GM08714 (cell line): Measurements from ENCODE around the gene RNF39.
"Not testable (repeated sequence)": the region's sequence is repeated elsewhere in the genome, so short reads cannot be mapped to it uniquely, and the experiment has no call there.

Source experiments
- H3K4me3 ChIP-seq: fragments of 200-500 bp; sonication (Bioruptor generic); 2 replicates; pipeline ENCODE4 v1.5.1; 2014; ENCODE audit warnings: mild to moderate bottlenecking, low read length, inconsistent platforms
- ZNF274 ChIP-seq: IDR thresholded peaks from 2 replicates; pipeline ENCODE4 v1.6.1; 2012; ENCODE audit warnings: mild to moderate bottlenecking, low read depth, low read length

RNF39 gene

GRCh38 chr6:30075094-30075789, at the start of gene RNF39:
Gene RNF39 (minus strand): TSS chr6:30075769. CDS start chr6:30075585, 184 bp downstream.
- H3K4me3 ChIP-seq = no peak within 1 kb of the TSS
- no peak for TF ChIP-seq ZNF274

GRCh38 chr6:30122515-30122914, 46.9 kb upstream of the RNF39 start:
- no peak for TF ChIP-seq ZNF274
- no peak overlapping the region for H3K4me3 ChIP-seq

GRCh38 chr6:30121446-30122366, 46.1 kb upstream of the RNF39 start:
- H3K4me3 ChIP-seq = no peak overlapping the region
- no peak for TF ChIP-seq ZNF274

GRCh38 chr6:30118691-30119090, 43.1 kb upstream of the RNF39 start:
- H3K4me3 ChIP-seq = not testable (repeated sequence)

GRCh38 chr6:30116724-30117123, 41.2 kb upstream of the RNF39 start:
- no peak overlapping the region for H3K4me3 ChIP-seq
- TF ChIP-seq ZNF274 = no peak

GRCh38 chr6:30113841-30114240, 38.3 kb upstream of the RNF39 start:
- no peak overlapping the region for H3K4me3 ChIP-seq
- no peak for TF ChIP-seq ZNF274

- no peak within 1 kb of the TSS for H3K4me3 ChIP-seq
- no peak for TF ChIP-seq ZNF274
Observed at GRCh38 chr6:30113003-30113759, 37.6 kb upstream of the RNF39 start, which contains the start of gene TRIM31. Gene TRIM31 (minus strand): TSS chr6:30113090. CDS start chr6:30112805, 285 bp downstream.

- H3K4me3 ChIP-seq = no peak overlapping the region
- no peak for TF ChIP-seq ZNF274
Observed at GRCh38 chr6:30112402-30112994, 36.9 kb upstream of the RNF39 start.

GRCh38 chr6:30111266-30111856, 35.8 kb upstream of the RNF39 start:
- no peak overlapping the region for H3K4me3 ChIP-seq
- TF ChIP-seq ZNF274 = no peak

- no peak overlapping the region for H3K4me3 ChIP-seq
- no peak for TF ChIP-seq ZNF274
Observed at GRCh38 chr6:30104661-30105060, 29.1 kb upstream of the RNF39 start.

- TF ChIP-seq ZNF274 = no peak
- no peak overlapping the region; the same call in 1 of the 2 replicates for H3K4me3 ChIP-seq
Observed at GRCh38 chr6:30103872-30104179, 28.3 kb upstream of the RNF39 start.

- peak overlapping the region; percentile 18; the same call in 1 of the 2 replicates for H3K4me3 ChIP-seq
- TF ChIP-seq ZNF274 = no peak
Observed at GRCh38 chr6:30102970-30103871, 27.7 kb upstream of the RNF39 start.
